GM21423 (cell line): ENCODE data around the gene PLAGL2.

Source experiments
- ATAC-seq: cut with Tn5 transposase; IDR thresholded peaks from one replicate; pipeline ENCODE4 v1.9.1; 2021; ENCODE audit warnings: mild to moderate bottlenecking, moderate library complexity; ENCODE audit not compliant: unreplicated experiment

The PLAGL2 gene

DNA sequence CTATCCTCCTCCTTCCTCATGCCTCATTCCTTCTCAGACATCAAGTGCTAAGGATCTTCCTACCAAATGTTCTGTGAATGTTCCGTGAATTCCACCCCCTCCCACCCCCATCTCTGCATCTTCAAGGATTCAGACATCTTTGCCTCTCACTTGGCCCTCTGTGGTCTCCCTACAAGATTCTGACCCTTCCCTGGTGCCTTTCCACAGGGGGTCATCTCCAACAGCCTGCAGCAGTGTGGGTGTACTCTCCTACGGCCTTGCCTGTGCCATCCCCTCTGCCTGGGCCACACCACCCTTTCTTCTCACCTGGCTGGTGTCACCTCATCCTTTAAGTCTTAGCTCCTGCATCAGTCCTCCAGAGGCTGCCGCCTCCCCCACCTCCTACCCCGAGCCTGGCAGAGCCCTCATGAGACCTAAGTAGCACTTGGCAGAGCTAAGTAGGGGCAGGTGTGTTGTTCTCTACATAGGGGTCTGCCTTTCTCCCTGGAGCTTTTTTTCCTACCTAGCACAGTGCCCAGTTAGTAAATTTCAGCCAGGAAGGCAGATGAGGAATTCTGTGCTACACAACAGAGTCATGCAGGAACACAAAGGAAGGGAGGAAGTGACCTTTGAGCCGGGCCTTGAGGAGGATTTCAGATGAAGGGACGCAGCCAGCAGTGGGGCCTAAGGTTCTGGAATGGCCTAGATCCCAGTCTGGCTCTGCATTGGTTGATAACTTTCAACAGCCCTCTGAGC lies 55.0 kb downstream of the PLAGL2 start:
- ATAC-seq = no peak

DNA sequence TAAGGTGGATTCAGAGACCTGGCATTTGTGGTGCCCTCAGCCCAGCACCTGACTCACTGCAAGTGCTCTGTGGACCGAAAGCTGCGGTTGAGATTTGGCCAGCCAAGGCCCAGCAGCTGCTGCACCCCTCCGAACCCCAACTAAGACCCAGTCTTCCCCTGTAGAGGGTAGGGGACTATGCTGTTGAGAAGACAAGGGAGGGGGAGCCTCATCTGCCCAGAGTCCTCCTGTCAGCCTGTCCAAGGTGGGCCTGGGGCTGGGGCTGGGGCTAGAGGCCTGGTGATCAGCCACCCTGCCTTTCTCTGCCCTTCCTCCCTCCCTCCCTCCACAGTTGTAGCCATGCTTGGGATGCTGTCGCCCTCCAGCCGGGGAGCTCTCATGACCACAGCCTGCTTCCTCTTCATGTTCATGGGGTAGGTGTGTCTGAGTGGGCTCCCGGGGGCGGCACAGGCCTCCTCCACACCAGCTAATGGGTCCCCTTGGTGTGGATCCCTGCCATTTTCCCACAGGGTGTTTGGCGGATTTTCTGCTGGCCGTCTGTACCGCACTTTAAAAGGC lies 57.2 kb downstream of the PLAGL2 start:
- ATAC-seq = no peak

GRCh38 chr20:32149566-32150170 lies 57.9 kb downstream of the PLAGL2 start:
- ATAC-seq = no peak

DNA sequence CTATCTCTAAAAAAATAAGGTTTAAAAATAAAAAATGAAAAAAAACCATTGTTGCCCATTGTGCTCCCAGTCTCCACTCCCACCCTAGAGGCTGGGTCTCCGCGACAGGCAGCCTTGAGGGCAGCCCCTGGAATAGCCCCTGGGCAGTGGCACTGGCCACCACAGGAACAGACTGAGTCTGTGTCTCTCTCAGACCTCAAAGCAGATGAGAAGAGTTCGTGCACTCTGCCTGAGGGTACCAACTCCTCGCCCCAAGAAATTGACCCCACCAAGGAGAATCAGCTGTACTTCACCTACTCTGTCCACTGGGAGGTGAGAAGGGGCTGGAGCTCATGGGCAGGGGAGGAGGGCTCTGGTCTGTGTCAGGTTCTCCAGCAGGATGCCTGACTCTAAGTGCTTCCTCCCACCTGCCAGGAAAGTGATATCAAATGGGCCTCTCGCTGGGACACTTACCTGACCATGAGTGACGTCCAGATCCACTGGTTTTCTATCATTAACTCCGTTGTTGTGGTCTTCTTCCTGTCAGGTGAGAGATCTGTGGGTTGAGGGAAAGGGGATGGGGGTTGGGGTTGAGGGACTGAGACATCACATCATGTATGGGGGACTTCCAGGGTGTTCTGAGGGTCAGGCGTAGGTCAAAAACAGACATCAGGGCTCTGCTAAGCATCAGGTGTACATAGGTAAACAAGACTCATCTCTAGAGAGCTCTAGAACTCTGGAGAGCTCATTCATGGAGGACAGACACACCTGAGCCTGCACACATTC lies 62.5 kb downstream of the PLAGL2 start:
- ATAC-seq = no peak

DNA sequence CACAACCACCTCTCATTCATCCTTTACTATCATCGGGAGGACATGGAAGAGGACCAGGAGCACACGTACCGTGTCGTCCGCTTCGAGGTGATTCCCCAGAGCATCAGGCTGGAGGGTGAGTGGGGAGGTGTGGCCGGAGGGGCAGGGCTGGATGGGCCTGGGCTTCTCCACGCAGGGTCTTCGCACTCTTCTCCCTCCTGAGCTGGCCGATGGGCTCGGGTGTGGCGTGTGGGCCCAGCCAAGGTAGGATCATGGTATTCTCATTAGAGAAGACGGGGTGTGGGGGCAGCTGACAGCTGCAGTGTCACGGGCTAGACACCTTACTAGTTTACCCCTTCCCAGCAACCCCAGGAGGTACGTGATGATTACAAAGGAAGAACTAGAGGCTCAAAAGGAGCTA lies 64.6 kb downstream of the PLAGL2 start:
- no peak for ATAC-seq
